Osteoblast (primary cell): Measurements from ENCODE around the gene HOXB2. TPM values are rescaled to one million over a fixed set of nuclear protein-coding genes. Genes with fewer than 3 reads are reported as not detected.

Source experiments
- DNase-seq: peaks from one replicate; pipeline ENCODE4 v3.0.0; 2011; ENCODE audit warnings: low spot score, mixed read lengths; ENCODE audit not compliant: insufficient read length; ENCODE audit errors: missing footprints
- H2AFZ ChIP-seq: 2 replicates; pipeline ENCODE4 v1.6.0; 2011; ENCODE audit warnings: mild to moderate bottlenecking, low read length
- H3K27ac ChIP-seq: 2 replicates; pipeline ENCODE4 v1.5.1; 2011; ENCODE audit warnings: mild to moderate bottlenecking, low read depth, low read length, moderate library complexity
- H3K27me3 ChIP-seq: 2 replicates; pipeline ENCODE4 v1.6.0; 2012; ENCODE audit warnings: mild to moderate bottlenecking, control low read depth, inconsistent platforms, low read length, moderate library complexity; ENCODE audit not compliant: insufficient read depth
- H3K36me3 ChIP-seq: 2 replicates; pipeline ENCODE4 v1.5.1; 2011; ENCODE audit warnings: mild to moderate bottlenecking, low read length, control low read depth, moderate library complexity; ENCODE audit not compliant: insufficient read depth
- H3K4me1 ChIP-seq: 2 replicates; pipeline ENCODE4 v1.5.1; 2011; ENCODE audit warnings: mild to moderate bottlenecking, low read length, control low read depth, moderate library complexity; ENCODE audit not compliant: insufficient read depth
- H3K4me2 ChIP-seq: 2 replicates; pipeline ENCODE4 v1.6.0; 2011; ENCODE audit warnings: mild to moderate bottlenecking, low read length; ENCODE audit not compliant: insufficient read depth
- H3K4me3 ChIP-seq: fragments of 200-600 bp; sonication (generic); 3 replicates; pipeline ENCODE4 v1.5.1; 2012; ENCODE audit warnings: mild to moderate bottlenecking, low read length, inconsistent platforms; ENCODE audit not compliant: insufficient read depth
- H3K79me2 ChIP-seq: 2 replicates; pipeline ENCODE4 v1.6.0; 2012; ENCODE audit warnings: mild to moderate bottlenecking, low read length, control low read depth, inconsistent platforms; ENCODE audit not compliant: insufficient read depth
- H3K9me3 ChIP-seq: 2 replicates; pipeline ENCODE4 v1.5.1; 2011; ENCODE audit warnings: low read depth, low read length, control low read depth
- H4K20me1 ChIP-seq: 2 replicates; pipeline ENCODE4 v1.6.0; 2012; ENCODE audit warnings: mild to moderate bottlenecking, low read length, control low read depth; ENCODE audit not compliant: insufficient read depth
- CTCF ChIP-seq: IDR thresholded peaks from 2 replicates; pipeline ENCODE4 v1.5.1; 2011; ENCODE audit warnings: mild to moderate bottlenecking, low read depth, low read length, moderate library complexity; ENCODE audit errors: extremely low read depth
- total RNA-seq: library from RNA; depleted of rRNA; stranded (reverse); fragments of >200 nt; gene quantifications from 2 replicates; pipeline ENCODE4 v1.2.3, GENCODE V29; 2012

HOXB2 gene
- total RNA-seq, 1 donor = 3.3 TPM

GRCh38 chr17:48571024-48571818 is 26.3 kb upstream of the HOXB2 start:
- no peak for DNase-seq
- H3K79me2 ChIP-seq = no peaks in the 10 kb centered on the region
- no peak overlapping the region for H3K4me2 ChIP-seq
- no peak overlapping the region for H3K4me3 ChIP-seq
- peaks cover 100% of the 10 kb centered on the region for H3K27me3 ChIP-seq
- H3K4me1 ChIP-seq = no peaks in the 10 kb centered on the region
- no peak for TF ChIP-seq CTCF
- H3K36me3 ChIP-seq = no peaks in the 10 kb centered on the region
- H2AFZ ChIP-seq = no peak overlapping the region
- H3K9me3 ChIP-seq = no peaks in the 10 kb centered on the region
- no peaks in the 10 kb centered on the region for H4K20me1 ChIP-seq
- no peak overlapping the region for H3K27ac ChIP-seq

GRCh38 chr17:48570325-48571023 is 25.6 kb upstream of the HOXB2 start:
- DNase-seq = no peak
- H3K4me3 ChIP-seq = no peak overlapping the region
- no peaks in the 10 kb centered on the region for H3K9me3 ChIP-seq
- TF ChIP-seq CTCF = no peak
- no peak overlapping the region for H3K4me2 ChIP-seq
- H3K4me1 ChIP-seq = no peaks in the 10 kb centered on the region
- no peaks in the 10 kb centered on the region for H4K20me1 ChIP-seq
- peaks cover 100% of the 10 kb centered on the region for H3K27me3 ChIP-seq
- no peaks in the 10 kb centered on the region for H3K36me3 ChIP-seq
- H3K27ac ChIP-seq = no peak overlapping the region
- no peak overlapping the region for H2AFZ ChIP-seq
- no peaks in the 10 kb centered on the region for H3K79me2 ChIP-seq

GRCh38 chr17:48569674-48570324 is 24.9 kb upstream of the HOXB2 start:
- no peak overlapping the region for H3K4me2 ChIP-seq
- peaks cover 100% of the 10 kb centered on the region for H3K27me3 ChIP-seq
- H3K4me3 ChIP-seq = no peak overlapping the region
- TF ChIP-seq CTCF = no peak
- DNase-seq = no peak
- H3K9me3 ChIP-seq = no peaks in the 10 kb centered on the region
- no peaks in the 10 kb centered on the region for H3K79me2 ChIP-seq
- no peaks in the 10 kb centered on the region for H3K4me1 ChIP-seq
- no peak overlapping the region for H2AFZ ChIP-seq
- H4K20me1 ChIP-seq = no peaks in the 10 kb centered on the region
- H3K27ac ChIP-seq = no peak overlapping the region
- H3K36me3 ChIP-seq = no peaks in the 10 kb centered on the region

- DNase-seq = no peak
- no peaks in the 10 kb centered on the region for H3K79me2 ChIP-seq
- no peaks in the 10 kb centered on the region for H3K4me1 ChIP-seq
- H3K27me3 ChIP-seq = peaks cover 98% of the 10 kb centered on the region
- H3K4me3 ChIP-seq = no peak overlapping the region
- no peak overlapping the region for H2AFZ ChIP-seq
- no peak overlapping the region for H3K27ac ChIP-seq
- no peak overlapping the region for H3K4me2 ChIP-seq
- no peaks in the 10 kb centered on the region for H3K9me3 ChIP-seq
- H3K36me3 ChIP-seq = no peaks in the 10 kb centered on the region
- no peaks in the 10 kb centered on the region for H4K20me1 ChIP-seq
- TF ChIP-seq CTCF = no peak
Observed at GRCh38 chr17:48569240-48569582, 24.3 kb upstream of the HOXB2 start.
